ENCODE data around the gene PCDHGB7. TPM values are rescaled to one million over a fixed set of nuclear protein-coding genes. Genes with fewer than 3 reads are reported as not detected.

PCDHGB7 gene
- total RNA-seq, 1 donor from 2014 or later, result 9.3 TPM

Other genes starting within 250 kb of the PCDHGB7 start
- 0.07 TPM in 1 of 2 replicates, not detected in the other for gene PCDHB7, start 245.0 kb upstream of the PCDHGB7 start, total RNA-seq
- 0.57 TPM in 1 of 2 replicates, not detected in the other for gene PCDHB8, start 239.9 kb upstream of the PCDHGB7 start, total RNA-seq
- 0.07 TPM in 1 of 2 replicates, not detected in the other for gene PCDHB16, start 235.3 kb upstream of the PCDHGB7 start, total RNA-seq
- gene PCDHB9, start 230.5 kb upstream of the PCDHGB7 start, total RNA-seq, result under 0.01 and 0.14 TPM in 2 replicates
- under 0.01 and 0.57 TPM in 2 replicates for gene PCDHB10, start 225.3 kb upstream of the PCDHGB7 start, total RNA-seq
- 0.34 and 0.85 TPM in 2 replicates for gene PCDHB11, start 218.1 kb upstream of the PCDHGB7 start, total RNA-seq
- under 0.01 and 0.28 TPM in 2 replicates for gene PCDHB12, start 209.0 kb upstream of the PCDHGB7 start, total RNA-seq
- gene PCDHB13, start 203.8 kb upstream of the PCDHGB7 start, total RNA-seq, result under 0.01 and 0.64 TPM in 2 replicates
- 0.34 and 1.7 TPM in 2 replicates for gene PCDHB14, start 194.3 kb upstream of the PCDHGB7 start, total RNA-seq
- 0.34 and 0.50 TPM in 2 replicates for gene PCDHB15, start 172.3 kb upstream of the PCDHGB7 start, total RNA-seq
- 0.14 TPM in 1 of 2 replicates, not detected in the other for gene SLC25A2, start 113.6 kb upstream of the PCDHGB7 start, total RNA-seq
- 84.6 and 94.3 TPM in 2 replicates for gene TAF7, start 96.9 kb upstream of the PCDHGB7 start, total RNA-seq
- gene PCDHGA1, start 87.2 kb upstream of the PCDHGB7 start, total RNA-seq, result under 0.01 and 0.43 TPM in 2 replicates
- 0.34 and 1.00 TPM in 2 replicates for gene PCDHGA2, start 78.9 kb upstream of the PCDHGB7 start, total RNA-seq
- gene PCDHGA3, start 73.8 kb upstream of the PCDHGB7 start, total RNA-seq, result under 0.01 and 0.36 TPM in 2 replicates
- gene PCDHGB1, start 67.6 kb upstream of the PCDHGB7 start, total RNA-seq, result 0.34 and 1.6 TPM in 2 replicates
- under 0.01 and 1.8 TPM in 2 replicates for gene PCDHGA4, start 62.7 kb upstream of the PCDHGB7 start, total RNA-seq
- under 0.01 and 1.7 TPM in 2 replicates for gene PCDHGB2, start 57.7 kb upstream of the PCDHGB7 start, total RNA-seq
- gene PCDHGA5, start 53.5 kb upstream of the PCDHGB7 start, total RNA-seq, result under 0.01 and 0.64 TPM in 2 replicates
- 0.34 and 2.1 TPM in 2 replicates for gene PCDHGB3, start 47.4 kb upstream of the PCDHGB7 start, total RNA-seq
- gene PCDHGA6, start 43.8 kb upstream of the PCDHGB7 start, total RNA-seq, result under 0.01 and 1.1 TPM in 2 replicates
- under 0.01 and 1.8 TPM in 2 replicates for gene PCDHGA7, start 34.9 kb upstream of the PCDHGB7 start, total RNA-seq
- gene PCDHGB4, start 30.0 kb upstream of the PCDHGB7 start, total RNA-seq, result 3.1 and 8.0 TPM in 2 replicates
- gene PCDHGA8, start 25.0 kb upstream of the PCDHGB7 start, total RNA-seq, result 0.34 and 1.3 TPM in 2 replicates
- gene PCDHGB5, start 19.7 kb upstream of the PCDHGB7 start, total RNA-seq, result 4.8 and 14.0 TPM in 2 replicates
- 0.34 and 3.8 TPM in 2 replicates for gene PCDHGA9, start 14.9 kb upstream of the PCDHGB7 start, total RNA-seq
- 0.68 and 4.0 TPM in 2 replicates for gene PCDHGB6, start 9.7 kb upstream of the PCDHGB7 start, total RNA-seq
- gene PCDHGA10, start 4.7 kb upstream of the PCDHGB7 start, total RNA-seq, result 1.7 and 7.5 TPM in 2 replicates
- 2.1 and 5.3 TPM in 2 replicates for gene PCDHGA11, start 3.4 kb downstream of the PCDHGB7 start, total RNA-seq
- 0.68 and 2.2 TPM in 2 replicates for gene PCDHGA12, start 12.8 kb downstream of the PCDHGB7 start, total RNA-seq
- 17.1 and 38.5 TPM in 2 replicates for gene PCDHGC3, start 58.3 kb downstream of the PCDHGB7 start, total RNA-seq
- gene PCDHGC4, start 67.4 kb downstream of the PCDHGB7 start, total RNA-seq, result 0.34 and 1.2 TPM in 2 replicates
- gene PCDHGC5, start 71.4 kb downstream of the PCDHGB7 start, total RNA-seq, result 0.34 and 1.1 TPM in 2 replicates
- 58.1 and 114 TPM in 2 replicates for gene DIAPH1, start 201.3 kb downstream of the PCDHGB7 start, total RNA-seq
- gene HDAC3, start 219.2 kb downstream of the PCDHGB7 start, total RNA-seq, result 48.0 and 64.6 TPM in 2 replicates
- gene RELL2, start 219.3 kb downstream of the PCDHGB7 start, total RNA-seq, result 12.7 and 16.1 TPM in 2 replicates
- gene FCHSD1, start 233.7 kb downstream of the PCDHGB7 start, total RNA-seq, result 11.3 and 14.8 TPM in 2 replicates